Prostate gland (tissue), 2 donors: ENCODE measurements around the gene FUBP1.

Source experiments
- POLR2AphosphoS5 ChIP-seq: sonication (generic); formaldehyde crosslinking; IDR thresholded peaks from one replicate; pipeline ENCODE4 v1.6.1; 2017; ENCODE audit warnings: antibody characterized with exemption
- TF ChIP-seq, protein P1 (sequence below), 4 experiments: fragments of 200-600 bp in 2 of 4; fragments of 450-650 bp in 2 of 4; sonication (generic) in 2 of 4; IDR thresholded peaks; 1 replicate in 3 of 4; 2 replicates in 1 of 4; pipeline ENCODE4 v1.5.1; 2016 to 2019; ENCODE audit warnings: antibody characterized with exemption in 4 of 4, mild to moderate bottlenecking in 2 of 4, moderate library complexity in 2 of 4

GRCh38 chr1:77925518-77925917 is 53.4 kb downstream of the FUBP1 start:
- TF ChIP-seq, protein P1, sequence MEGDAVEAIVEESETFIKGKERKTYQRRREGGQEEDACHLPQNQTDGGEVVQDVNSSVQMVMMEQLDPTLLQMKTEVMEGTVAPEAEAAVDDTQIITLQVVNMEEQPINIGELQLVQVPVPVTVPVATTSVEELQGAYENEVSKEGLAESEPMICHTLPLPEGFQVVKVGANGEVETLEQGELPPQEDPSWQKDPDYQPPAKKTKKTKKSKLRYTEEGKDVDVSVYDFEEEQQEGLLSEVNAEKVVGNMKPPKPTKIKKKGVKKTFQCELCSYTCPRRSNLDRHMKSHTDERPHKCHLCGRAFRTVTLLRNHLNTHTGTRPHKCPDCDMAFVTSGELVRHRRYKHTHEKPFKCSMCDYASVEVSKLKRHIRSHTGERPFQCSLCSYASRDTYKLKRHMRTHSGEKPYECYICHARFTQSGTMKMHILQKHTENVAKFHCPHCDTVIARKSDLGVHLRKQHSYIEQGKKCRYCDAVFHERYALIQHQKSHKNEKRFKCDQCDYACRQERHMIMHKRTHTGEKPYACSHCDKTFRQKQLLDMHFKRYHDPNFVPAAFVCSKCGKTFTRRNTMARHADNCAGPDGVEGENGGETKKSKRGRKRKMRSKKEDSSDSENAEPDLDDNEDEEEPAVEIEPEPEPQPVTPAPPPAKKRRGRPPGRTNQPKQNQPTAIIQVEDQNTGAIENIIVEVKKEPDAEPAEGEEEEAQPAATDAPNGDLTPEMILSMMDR (IDR thresholded peaks at IDR 0.05) = no peak
- TF ChIP-seq POLR2AphosphoS5 = no peak
